ENCODE data around the gene GRM2.

The GRM2 gene

DNA sequence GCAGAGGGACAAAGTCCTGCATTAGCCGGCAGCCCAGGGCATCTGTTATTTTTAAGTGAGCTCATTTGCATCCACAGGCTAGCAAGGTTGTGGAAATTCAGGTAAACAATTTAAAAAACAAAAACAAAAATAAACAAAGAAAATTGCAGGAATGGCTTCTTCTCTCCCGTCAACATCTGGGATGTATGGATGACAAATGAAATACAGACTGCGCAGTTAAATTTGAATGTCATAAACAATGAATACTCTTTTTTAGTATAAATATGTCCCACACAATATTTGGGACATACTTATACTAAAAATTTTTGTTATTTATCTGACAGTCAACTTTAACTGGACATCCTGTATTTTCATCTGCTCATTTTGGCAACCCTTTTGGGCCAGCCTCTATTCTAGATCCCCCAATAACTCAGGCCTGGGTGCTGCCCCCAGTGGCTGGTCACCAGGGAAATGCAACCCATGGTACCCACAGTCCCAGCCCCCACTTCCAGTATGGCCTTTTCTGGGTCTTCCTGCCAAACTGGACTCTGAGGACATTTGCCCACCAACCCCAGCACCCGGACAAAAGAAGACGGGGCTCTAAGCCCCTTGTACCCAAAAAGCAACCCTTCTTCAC, 12.7 kb downstream of the GRM2 start:
- peaks cover 46% of the 10 kb centered on the region for H3K4me1 ChIP-seq
- no peak for TF ChIP-seq Cebpa-rat (IDR thresholded peaks at IDR 0.05)
- H3K27me3 ChIP-seq = no peaks in the 10 kb centered on the region
- no peak overlapping the region for H3K4me3 ChIP-seq
- peak overlapping the region; percentile 36 for H3K4me2 ChIP-seq
- H3K36me3 ChIP-seq = no peaks in the 10 kb centered on the region
- no peaks in the 10 kb centered on the region for H3K9me3 ChIP-seq
- H4K20me1 ChIP-seq = no peaks in the 10 kb centered on the region
- no peak overlapping the region for H3K9ac ChIP-seq
- H3K27ac ChIP-seq = no peak overlapping the region

DNA sequence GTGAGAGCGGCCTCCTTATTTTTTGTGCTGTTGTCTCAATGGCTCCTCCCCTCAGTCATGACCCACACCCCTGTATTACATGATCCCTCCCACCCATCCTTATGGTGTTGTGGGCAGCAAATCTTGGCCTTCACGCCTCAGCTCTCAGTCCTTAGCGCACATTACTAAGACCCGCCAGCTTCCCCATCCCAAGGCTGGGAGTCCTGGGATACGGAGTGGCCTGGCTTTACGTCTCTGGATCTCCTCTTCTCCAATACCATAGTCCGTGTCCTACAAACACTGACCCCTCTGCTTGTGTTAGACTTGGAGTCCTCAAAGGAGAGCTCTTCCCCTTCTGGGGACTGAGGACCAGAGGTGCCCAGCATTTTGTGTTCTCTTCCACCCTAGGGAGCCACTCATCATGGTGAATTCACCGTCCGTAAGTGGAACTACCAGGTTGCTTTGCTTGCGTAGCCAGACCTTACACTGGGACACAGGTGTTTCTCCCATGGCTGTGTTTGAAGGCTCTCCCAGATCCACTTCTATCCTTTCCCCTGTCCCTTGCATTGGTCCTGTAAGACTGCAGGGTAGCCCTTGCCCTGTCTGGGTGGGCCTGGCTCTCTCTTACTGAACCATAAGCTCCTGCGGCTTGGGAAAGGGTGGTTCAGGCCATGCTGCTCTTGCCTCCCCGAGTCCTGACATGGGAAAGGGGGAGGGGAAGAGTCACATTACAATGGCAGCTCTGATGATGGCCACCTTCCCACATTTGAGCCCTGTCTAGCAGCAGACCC, 13.6 kb downstream of the GRM2 start:
- Histone ChIP-seq H3K36me3 (no peaks in the 10 kb centered on the region), H3K9ac (no peak overlapping the region), H3K4me1 (peaks cover 44% of the 10 kb centered on the region), H3K9me3 (no peaks in the 10 kb centered on the region), H4K20me1 (no peaks in the 10 kb centered on the region), H3K27ac (0 out of 2 replicates have a peak overlapping the region, but pooled peaks have one; percentile 41), H3K4me2 (peak overlapping the region; percentile 57; the same call in 1 of the 2 replicates), H3K4me3 (no peak overlapping the region), H3K27me3 (no peaks in the 10 kb centered on the region)
- no peak for TF ChIP-seq Cebpa-rat (IDR thresholded peaks at IDR 0.05)

DNA sequence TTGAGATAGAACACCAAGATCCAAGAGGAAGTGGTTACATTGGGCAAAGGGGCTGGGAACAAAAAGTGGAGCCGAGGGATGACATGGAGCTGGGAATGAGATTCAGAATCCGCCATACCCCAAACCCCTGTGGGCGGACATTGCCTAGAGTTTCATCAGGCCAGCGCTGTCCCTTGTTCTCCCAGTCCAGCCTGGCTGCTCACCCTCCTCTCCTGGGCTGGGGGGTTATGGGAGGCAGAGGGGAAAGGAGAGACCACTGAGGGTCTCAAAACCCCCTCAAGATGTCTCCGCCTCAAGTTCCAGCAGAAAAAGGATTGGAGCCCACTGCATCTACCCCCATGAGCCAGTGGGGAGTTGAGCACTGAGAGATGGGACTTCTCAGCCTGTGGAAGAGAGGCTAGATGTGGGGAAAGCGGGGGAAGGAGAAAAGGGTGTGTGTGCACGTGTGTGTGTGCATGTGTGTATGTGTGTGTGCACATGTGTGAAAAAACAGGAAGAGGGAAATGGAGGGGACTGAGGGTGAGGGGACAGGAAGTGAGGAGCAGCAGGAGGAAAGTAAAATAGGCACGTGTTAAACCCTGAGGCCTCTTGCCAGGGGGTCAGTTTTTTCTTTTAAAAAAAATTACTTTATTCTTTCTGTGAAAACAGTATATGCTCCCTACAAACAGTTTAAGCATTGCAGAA, 14.3 kb downstream of the GRM2 start:
- H3K4me3 ChIP-seq = no peak overlapping the region
- H4K20me1 ChIP-seq = no peaks in the 10 kb centered on the region
- peaks cover 38% of the 10 kb centered on the region for H3K4me1 ChIP-seq
- TF ChIP-seq Cebpa-rat (IDR thresholded peaks at IDR 0.05) = no peak
- H3K36me3 ChIP-seq = no peaks in the 10 kb centered on the region
- no peaks in the 10 kb centered on the region for H3K9me3 ChIP-seq
- H3K27me3 ChIP-seq = no peaks in the 10 kb centered on the region
- no peak overlapping the region for H3K9ac ChIP-seq
- H3K27ac ChIP-seq = peak overlapping the region; percentile 41; the same call in 1 of the 2 replicates
- H3K4me2 ChIP-seq = peak overlapping the region; percentile 57

DNA sequence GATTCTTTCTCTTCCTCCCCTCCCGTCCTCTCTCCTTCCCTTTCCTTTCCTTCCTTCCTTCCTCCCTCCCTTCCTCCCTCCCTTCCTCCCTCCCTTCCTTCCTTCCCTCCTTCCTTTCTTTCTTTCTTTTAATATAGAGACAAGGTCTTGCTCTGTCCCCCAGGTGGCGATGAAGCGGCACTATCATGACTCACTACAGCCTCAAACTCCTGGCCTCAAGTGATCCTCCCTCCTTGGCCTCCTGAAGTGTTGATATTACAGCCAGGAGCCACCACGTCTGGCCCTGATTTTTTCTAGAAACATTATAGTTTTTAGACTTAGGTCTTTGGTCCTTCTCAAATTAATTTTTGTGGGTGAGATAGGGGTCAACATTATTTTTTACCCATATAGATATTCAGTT, 15.5 kb downstream of the GRM2 start:
- Histone ChIP-seq H3K9me3 (no peaks in the 10 kb centered on the region), H3K27ac (no peak overlapping the region), H4K20me1 (no peaks in the 10 kb centered on the region), H3K4me3 (no peak overlapping the region), H3K9ac (no peak overlapping the region), H3K36me3 (no peaks in the 10 kb centered on the region), H3K4me2 (no peak overlapping the region), H3K27me3 (no peaks in the 10 kb centered on the region), H3K4me1 (peaks cover 38% of the 10 kb centered on the region)
- TF ChIP-seq Cebpa-rat (IDR thresholded peaks at IDR 0.05) = no peak

DNA sequence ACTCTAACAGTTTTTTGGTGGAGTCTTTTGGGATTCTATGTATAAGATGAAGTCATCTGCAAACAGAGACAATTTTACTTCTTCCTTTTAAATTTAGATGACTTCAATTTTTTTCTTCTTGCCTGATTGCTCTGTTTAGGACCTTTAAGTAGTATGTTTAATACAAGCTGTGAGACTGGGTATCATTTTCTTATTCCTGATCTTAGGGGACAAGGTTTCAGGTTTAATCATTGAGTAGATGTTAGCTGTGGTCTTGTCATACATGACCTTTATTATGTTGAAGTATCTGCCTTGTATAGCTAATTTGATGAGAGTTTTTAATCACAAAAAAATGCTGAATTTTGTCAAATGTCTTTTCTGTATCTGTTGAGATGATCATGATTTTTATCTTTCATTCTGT, 20.6 kb downstream of the GRM2 start:
- no peaks in the 10 kb centered on the region for H3K9me3 ChIP-seq

DNA sequence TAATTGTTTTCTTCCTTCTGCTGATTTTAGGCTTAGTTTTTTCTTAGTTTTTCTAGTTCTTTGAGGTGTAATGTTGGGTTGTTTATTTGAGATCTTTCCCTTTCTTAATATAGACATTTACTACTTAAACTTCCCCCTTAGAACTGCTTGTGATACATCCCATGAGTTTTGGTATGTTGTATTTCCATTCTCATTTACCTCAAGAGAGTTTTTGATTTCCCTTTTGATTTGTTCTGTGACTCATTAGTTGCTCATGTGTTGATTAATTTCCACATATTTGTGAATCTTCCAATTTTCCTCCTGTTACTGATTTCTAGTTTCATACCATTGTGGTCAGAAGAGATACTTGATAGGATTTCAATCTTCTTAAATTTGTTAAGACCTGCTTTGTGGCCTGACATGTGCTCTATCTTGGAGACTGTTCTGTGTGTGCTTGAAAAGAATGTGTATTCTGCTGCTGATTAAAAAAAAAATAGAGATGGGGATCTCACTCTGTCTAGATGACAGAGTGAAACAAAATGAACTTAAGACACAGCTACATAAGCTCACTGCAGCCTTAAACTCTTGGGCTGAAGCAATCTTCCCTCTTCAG, 22.3 kb downstream of the GRM2 start:
- no peaks in the 10 kb centered on the region for H4K20me1 ChIP-seq
- H3K4me3 ChIP-seq = no peak overlapping the region
- H3K4me1 ChIP-seq = peaks cover 7% of the 10 kb centered on the region
- no peaks in the 10 kb centered on the region for H3K27me3 ChIP-seq
- no peak for TF ChIP-seq Cebpa-rat (IDR thresholded peaks at IDR 0.05)
- H3K9me3 ChIP-seq = no peaks in the 10 kb centered on the region
- H3K27ac ChIP-seq = no peak overlapping the region
- H3K4me2 ChIP-seq = no peak overlapping the region
- no peak overlapping the region for H3K9ac ChIP-seq
- no peaks in the 10 kb centered on the region for H3K36me3 ChIP-seq

More for the DNA sequence above, 20.6 kb downstream of the GRM2 start:
- Histone ChIP-seq H3K4me1 (peaks cover 6% of the 10 kb centered on the region; the same call in 1 of the 2 replicates), H3K4me2 (no peak overlapping the region), H3K4me3 (no peak overlapping the region), H3K9ac (no peak overlapping the region), H3K27ac (no peak overlapping the region), H3K36me3 (no peaks in the 10 kb centered on the region), H4K20me1 (no peaks in the 10 kb centered on the region), H3K27me3 (no peaks in the 10 kb centered on the region)
- TF ChIP-seq Cebpa-rat (IDR thresholded peaks at IDR 0.05) = no peak

DNA sequence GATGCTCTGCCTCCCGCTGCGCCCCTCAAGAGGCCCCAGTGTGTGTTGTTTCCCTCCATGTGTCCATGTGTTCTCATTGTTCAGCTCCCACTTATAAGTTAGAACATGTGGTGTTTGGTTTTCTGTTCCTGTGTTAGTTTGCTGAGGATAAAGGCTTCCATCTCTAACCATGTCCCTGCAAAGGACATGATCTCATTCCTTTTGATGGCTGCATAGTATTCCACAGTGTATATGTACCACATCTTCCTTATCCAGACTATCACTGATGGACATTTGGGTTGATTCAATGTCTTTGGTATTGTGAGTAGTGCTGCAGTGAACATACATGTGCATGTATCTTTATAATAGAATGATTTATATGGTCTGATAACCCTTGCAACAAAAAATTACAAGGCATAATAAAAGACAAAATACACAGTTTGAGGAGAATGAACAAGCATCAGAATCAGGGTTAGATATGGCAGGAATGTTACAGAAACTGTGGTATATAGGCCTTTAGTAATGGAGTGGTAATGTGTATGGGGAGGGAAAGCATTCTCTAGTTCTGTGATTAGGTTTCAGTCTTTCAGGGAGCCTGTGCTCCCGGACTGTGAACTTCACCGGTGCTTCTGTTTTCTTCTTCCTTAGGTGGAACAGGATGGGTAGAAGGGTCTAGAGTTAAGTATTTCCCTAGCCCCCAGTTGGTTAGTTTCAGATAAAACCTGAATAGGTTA, 27.1 kb downstream of the GRM2 start:
- H4K20me1 ChIP-seq = no peaks in the 10 kb centered on the region
- no peaks in the 10 kb centered on the region for H3K9me3 ChIP-seq
- H3K4me1 ChIP-seq = peaks cover 27% of the 10 kb centered on the region
- peak overlapping the region; percentile 52 for H3K4me2 ChIP-seq
- H3K36me3 ChIP-seq = no peaks in the 10 kb centered on the region
- H3K4me3 ChIP-seq = no peak overlapping the region
- TF ChIP-seq Cebpa-rat (IDR thresholded peaks at IDR 0.05) = no peak
- H3K9ac ChIP-seq = 0 out of 2 replicates have a peak overlapping the region, but pooled peaks have one; percentile 33
- H3K27me3 ChIP-seq = no peaks in the 10 kb centered on the region
- H3K27ac ChIP-seq = no peak overlapping the region

DNA sequence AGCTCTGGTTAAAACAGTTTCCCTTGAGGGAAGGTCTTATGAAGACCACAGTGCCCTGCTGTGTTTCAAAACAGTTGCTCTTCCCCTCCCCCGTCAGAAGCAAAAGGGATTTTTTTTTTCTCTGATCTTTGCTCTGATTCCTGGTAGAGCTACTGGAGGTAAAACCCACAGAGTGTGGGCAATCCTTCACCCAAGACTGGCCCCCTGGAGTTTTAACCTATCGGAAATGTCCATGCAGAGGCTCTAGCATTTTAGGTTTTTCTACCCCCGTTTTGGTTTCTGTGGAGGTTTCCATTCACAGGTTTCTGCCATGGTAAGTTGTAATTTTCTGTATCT, 27.7 kb downstream of the GRM2 start:
- no peaks in the 10 kb centered on the region for H3K36me3 ChIP-seq
- H3K4me2 ChIP-seq = peak overlapping the region; percentile 52
- H3K27me3 ChIP-seq = no peaks in the 10 kb centered on the region
- H3K27ac ChIP-seq = no peak overlapping the region
- 0 out of 2 replicates have a peak overlapping the region, but pooled peaks have one; percentile 33 for H3K9ac ChIP-seq
- H3K9me3 ChIP-seq = no peaks in the 10 kb centered on the region
- TF ChIP-seq Cebpa-rat (IDR thresholded peaks at IDR 0.05) = no peak
- H3K4me3 ChIP-seq = no peak overlapping the region
- H4K20me1 ChIP-seq = no peaks in the 10 kb centered on the region
- peaks cover 32% of the 10 kb centered on the region for H3K4me1 ChIP-seq

DNA sequence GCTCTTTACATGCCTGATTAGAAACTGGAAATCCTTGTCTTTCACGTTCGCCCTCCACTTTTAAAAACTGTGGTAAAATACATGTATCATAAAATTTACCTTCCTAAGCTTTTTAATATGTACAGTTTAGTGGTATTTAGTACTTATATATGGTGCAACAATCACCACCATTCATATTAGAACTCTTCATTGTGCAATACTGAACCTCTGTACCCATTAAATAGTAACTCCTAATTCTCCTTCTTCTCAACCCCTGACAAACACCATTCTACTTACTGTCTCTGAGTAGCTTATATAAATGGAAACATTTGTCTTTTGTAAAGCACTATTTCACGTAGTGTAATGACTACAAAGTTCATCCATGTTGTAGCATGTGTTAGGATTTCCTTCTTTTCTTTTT, 28.2 kb downstream of the GRM2 start:
- H3K4me2 ChIP-seq = peak overlapping the region; percentile 52
- peaks cover 33% of the 10 kb centered on the region for H3K4me1 ChIP-seq
- H4K20me1 ChIP-seq = no peaks in the 10 kb centered on the region

More for the DNA sequence above, 28.2 kb downstream of the GRM2 start:
- Histone ChIP-seq H3K27me3 (no peaks in the 10 kb centered on the region), H3K9me3 (no peaks in the 10 kb centered on the region), H3K36me3 (no peaks in the 10 kb centered on the region), H3K9ac (0 out of 2 replicates have a peak overlapping the region, but pooled peaks have one; percentile 33), H3K27ac (no peak overlapping the region), H3K4me3 (no peak overlapping the region)
- TF ChIP-seq Cebpa-rat (IDR thresholded peaks at IDR 0.05) = no peak; the same call in 1 of the 2 replicates

All from BLaER1 (cell line).